Amniotic stem cell (primary cell): ENCODE data around the gene MARCHF10.

Experiments used
- DNase-seq: peaks from one replicate; lab custom pipeline; 2025; lab: John Stamatoyannopoulos, UW

MARCHF10 gene

GRCh38 chr17:62658136-62658920 lies 149.8 kb downstream of the MARCHF10 start:
- DNase-seq: no peak

GRCh38 chr17:62657690-62658089 lies 150.4 kb downstream of the MARCHF10 start:
- no peak for DNase-seq

- DNase-seq: no peak
Measured at GRCh38 chr17:62657145-62657665, 150.9 kb downstream of the MARCHF10 start.

- no peak for DNase-seq
Measured at GRCh38 chr17:62656446-62656845, 151.7 kb downstream of the MARCHF10 start.

GRCh38 chr17:62655656-62656055 lies 152.5 kb downstream of the MARCHF10 start:
- DNase-seq: no peak

- DNase-seq: no peak
Measured at GRCh38 chr17:62653826-62654761, 154.0 kb downstream of the MARCHF10 start.

GRCh38 chr17:62653002-62653825 lies 154.9 kb downstream of the MARCHF10 start:
- DNase-seq: no peak

- no peak for DNase-seq
Measured at GRCh38 chr17:62652251-62653001, 155.7 kb downstream of the MARCHF10 start.
